HG03025 (cell line): ENCODE data around the gene SZRD1.
"Not testable (repeated sequence)": the region's sequence is repeated elsewhere in the genome, so short reads cannot be mapped to it uniquely, and the experiment has no call there.

ENCODE experiments used
- ATAC-seq: cut with Tn5 transposase; IDR thresholded peaks from one replicate; pipeline ENCODE4 v1.9.1; 2021; ENCODE audit warnings: mild to moderate bottlenecking, moderate library complexity; ENCODE audit not compliant: unreplicated experiment, low FRiP score

The SZRD1 gene, protein sequence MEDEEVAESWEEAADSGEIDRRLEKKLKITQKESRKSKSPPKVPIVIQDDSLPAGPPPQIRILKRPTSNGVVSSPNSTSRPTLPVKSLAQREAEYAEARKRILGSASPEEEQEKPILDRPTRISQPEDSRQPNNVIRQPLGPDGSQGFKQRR

DNA sequence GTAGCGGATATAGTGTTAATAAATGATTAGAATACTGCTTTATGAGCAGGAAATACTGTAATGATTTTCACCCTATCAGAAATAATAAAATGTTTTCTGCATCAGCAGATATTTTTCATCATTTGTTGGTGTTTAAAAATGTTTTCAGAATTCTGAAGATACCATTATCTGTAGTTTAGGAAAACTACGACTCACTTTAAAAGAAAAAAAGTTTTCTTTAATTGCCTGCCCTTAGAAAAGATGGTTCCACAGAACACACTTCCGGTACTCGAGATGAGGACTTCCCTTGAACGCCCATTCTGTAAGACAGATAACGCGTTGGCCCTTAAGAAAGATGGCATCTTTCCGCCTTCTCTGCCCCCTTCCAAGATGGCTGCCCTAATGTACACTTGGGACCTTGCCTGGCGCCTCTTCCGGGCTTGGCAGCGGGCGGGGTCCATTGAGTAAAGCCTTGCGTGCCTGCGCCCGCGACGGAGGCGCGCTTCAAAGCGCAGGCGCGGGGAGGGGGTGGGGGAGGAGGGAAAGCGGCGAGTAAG lies at the start of gene SZRD1:
Gene SZRD1, plus strand, starts transcription at position 521 of the 536 bp plus-strand sequence. CDS start 16 bp downstream, outside the sequence.
- peak; percentile 75 for ATAC-seq

DNA sequence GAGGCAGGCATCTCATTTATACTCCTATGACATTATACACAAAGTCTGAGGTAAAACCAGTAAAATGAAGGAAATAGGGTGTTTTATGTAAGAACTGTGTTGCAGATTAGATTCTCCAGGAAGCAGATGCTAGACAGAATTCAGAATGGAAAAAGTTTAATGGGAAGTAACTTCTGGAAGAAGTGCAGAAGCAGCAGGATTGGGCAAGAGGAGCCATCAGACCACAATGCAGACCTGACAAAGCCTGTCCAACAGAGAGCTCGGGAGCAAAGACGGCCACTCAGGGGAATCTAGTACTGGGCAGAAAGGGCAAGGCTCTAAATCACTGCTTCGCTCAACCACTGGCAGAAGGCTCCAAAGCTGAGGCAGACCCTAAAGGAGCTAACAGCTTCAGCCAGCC lies 48.5 kb upstream of the SZRD1 start:
- ATAC-seq, result no peak

DNA sequence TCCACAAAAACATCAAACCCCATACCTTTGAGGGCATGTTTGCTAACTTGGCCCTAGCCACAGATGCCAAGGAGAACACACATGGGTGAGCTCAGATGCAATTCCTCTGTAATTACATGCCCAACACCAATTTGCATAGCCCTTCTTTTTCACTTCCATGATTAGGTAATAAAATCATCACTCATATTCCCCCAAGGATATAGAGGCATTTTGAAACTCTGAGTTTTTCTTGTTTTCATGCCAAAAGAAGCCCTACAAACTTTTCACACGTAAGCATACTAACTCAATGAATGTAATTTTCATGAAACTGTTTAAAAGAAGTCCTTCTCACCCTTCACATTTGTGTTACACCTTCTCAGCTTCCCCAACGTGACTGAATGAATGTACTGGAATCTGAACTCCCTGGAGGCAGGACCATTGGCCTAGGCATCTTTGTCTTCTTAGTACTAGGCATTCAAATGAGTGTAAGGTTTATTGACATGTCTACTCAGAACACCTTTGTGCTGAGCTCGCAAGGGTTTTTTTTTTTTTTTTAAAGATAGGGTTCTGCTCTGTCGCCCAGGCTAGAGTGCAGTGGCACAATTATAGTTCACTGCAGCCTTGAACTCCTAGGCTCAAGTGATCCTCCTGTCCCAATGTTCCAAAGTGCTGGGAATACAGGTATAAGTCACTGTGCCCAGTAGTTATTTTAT lies 45.7 kb upstream of the SZRD1 start:
- no peak for ATAC-seq

DNA sequence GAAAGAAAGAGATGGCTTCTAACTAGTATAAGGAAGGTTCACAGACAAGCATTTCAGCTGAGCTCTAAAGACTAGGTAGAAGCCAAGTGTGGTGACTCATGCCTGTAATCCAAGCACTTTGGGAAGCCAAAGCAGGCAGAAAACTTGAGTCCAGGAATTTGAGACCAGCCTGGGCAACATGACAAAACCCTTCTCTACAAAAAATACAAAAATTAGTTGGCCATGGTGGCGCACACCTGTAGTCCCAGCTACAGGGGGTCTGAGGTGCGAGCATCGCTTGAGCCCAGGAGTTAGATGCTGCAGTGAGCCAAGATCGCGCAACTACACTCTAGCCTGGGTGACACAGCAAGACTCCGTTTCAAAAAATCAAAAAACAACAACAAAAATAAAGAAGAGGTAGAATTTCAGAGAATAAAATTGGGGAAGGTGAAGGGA lies 42.6 kb upstream of the SZRD1 start:
- ATAC-seq, result no peak

DNA sequence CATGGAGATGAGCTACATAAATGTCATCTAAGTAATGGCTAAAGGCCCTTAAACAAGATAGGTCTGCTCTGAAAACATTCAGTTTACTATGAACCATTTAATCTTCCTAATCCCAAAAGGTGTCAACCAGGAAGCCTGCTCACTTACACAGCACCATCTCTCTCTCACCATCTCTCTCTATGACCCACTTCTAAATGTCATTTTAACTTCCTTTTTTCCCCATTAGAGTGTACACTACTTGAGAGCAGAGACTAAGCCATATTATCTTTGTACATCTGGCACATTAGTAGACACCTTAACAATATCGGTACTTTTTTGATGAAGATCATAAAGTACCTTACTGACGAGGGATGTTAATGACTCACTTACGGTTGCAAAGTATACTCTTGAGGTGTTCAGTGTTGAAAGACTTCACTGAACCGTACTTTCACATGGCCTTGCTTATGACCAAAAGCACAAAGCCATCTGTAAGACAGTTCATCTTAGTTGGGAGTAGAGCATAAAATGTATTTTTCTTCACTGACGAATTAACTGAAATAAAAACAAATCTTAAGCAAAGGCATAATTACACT lies 40.1 kb upstream of the SZRD1 start:
- ATAC-seq, result no peak

DNA sequence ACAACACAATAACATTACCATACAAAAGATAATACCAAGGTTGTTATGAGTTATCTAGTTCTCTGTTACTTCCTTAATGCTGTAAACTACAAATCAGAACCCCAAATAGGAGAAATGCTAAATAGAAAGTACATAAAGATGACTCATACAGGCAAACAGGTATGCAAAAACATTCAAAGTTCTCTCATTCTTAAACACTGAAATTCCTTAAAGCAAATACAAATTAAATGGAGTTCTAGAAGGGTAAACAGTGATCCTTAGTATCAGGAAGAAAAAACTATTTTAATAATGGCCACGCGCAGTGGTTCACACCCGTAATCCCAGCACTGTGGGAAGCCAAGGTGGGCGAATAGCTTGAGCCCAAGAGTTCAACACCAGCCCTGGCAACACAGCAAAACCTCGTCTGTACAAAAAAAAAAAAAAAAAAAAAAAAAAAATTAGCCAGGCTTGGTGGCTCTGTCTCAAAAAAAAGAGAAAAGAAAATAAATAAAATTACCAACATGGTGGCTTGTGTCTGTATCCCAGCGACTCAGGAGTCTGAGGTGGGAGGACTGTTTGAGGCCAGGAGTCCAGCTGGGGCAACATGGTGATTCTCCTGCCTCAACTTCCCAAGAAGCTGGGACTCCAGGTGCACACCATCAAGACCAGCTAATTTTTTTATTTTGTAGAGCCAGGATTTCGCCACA lies 32.2 kb upstream of the SZRD1 start:
- no peak for ATAC-seq

DNA sequence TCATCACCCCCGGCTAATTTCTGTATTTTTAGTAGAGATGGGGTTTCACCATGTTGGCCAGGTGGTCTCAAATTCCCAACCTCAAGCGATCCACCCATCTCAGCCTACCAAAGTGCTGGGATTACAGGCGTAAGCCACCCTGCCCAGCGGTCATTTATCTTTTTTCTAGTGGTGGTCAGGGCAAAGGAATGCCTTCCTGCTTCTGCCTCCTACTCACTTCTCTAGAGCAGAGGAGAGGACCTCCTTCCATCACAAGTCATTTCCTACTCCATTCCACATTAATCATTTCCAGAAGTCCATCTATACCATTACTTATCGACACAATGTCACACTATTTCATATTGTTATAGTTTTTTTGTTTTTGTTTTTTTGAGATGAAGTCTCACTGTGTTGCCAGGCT lies 28.1 kb upstream of the SZRD1 start:
- no peak for ATAC-seq

DNA sequence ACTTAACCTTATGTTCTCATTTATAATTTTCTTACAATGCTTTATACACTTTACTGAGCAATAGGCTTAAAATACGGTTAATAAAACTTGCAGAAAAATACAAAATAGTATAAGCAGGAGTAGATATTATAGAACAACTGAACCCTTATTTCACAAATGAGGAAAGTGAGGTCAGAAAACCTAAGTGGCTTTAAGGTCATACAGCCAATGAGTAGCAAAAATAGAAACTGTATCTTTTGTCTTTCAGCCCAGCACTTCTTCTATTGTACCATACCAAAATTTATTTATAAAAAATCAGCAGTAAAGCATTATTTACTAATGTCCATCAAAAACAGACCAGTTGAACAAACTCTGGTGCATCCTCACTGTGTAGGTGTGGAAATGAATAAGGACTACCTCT lies 26.4 kb upstream of the SZRD1 start:
- no peak for ATAC-seq

DNA sequence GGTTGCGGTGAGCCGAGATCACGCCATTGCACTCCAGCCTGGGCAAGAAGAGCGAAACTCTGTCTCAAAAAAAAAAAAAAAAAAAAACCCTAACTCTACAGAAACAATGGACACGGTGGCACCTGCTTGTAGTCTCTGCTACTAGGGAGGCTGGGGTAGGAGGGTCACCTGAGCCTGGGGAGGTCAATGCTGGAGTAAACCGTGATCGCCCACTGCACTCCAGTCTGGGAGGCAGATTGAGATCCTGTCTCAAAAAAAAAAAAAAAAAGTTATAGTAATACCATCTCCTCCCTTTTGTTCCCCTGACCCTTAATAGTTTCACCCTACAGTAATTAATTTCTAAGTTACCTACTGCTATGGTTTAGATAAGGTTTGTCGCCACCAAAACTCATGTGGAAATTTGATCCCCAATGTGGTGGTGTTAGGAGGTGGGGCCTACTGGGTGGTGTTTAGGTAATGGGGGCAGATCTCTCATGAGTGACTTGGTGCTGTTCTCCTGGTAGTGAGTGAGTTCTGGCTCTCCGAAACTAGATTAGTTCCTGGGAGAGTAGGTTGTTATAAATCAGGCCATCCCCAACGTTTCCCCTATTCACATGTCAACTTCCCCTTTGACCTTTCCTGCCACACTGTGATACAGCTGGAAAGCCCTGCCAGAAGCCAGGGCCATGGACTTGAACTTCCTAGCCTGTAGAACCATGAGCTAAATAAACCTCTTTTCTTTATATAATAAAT lies 24.5 kb upstream of the SZRD1 start:
- ATAC-seq, result no peak

DNA sequence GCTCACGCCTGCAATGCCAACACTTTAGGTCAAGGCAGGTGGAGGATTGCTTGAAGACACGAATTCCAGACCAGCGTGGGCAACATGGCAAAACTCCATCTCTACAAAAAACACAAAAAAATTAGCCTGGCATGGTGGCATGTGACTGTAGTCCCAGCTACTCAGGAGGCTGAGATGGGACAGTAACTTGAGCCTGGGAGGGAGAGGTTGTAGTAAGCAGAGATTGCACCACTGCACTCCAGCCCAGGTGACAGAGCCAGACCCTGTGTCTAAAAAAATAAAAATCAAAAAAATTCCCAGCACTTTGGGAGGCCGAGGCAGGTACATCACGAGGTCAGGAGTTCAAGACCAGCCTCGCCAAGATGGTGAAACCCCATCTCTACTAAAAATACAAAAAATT lies 23.8 kb upstream of the SZRD1 start:
- not testable (repeated sequence) for ATAC-seq

DNA sequence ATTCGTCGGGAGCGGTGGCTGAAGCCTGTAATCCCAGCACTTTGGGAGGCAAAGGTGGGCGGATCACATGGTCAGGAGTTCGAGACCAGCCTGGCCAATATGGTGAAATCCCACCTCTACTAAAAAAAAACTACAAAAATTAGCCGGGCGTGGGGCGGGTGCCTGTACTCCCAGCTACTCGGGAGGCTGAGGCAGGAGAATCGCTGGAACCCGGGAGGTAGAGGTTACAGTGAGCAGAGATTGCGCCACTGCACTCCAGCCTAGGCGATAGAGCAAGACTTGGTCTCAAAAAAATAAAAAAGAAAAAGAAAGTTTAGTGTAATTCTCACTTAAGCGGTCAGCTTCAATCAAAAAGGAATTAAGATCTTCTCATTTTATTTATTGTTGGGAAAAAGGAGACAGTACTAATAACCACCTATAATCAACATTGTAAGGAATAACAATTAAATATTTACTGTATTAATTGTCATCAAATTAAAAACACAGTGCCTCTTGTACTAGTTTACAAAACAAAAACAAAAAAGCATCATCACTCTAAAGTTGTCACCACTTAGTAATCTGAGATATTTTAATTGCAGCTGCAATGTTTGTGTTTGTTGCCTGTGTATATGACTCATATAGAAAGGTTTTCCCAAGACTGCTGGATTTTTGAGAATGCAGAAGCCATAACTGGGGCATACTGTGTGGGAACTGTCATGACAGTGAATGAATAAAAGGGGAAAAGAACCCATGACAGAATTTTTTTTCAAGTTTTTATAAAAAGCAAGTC lies 18.4 kb upstream of the SZRD1 start:
- no peak for ATAC-seq

DNA sequence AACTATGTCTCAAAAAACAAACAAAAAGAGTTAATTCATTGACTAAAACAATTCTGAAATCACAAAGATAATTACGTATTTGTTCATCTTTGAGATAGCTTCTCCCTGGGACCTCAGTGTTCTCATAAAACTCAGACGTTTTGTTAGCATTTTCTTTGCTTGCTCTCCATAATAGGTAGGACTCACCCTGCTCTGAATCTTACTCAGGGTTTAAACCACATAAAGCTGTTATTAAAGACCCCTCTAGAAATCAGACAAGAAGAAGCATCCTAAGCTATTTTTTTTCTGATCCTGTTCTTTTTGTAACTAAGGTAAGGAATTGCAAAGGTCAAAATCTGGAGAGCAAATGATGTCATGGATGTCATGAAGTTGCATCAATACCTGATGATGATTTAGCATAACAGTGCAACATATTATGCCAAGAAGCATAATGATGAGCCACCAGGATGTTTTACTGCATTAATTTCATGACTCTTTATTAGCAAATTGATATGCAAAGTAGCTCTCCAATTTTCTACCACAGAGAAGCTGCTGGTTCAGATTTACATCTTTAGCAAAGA lies 17.1 kb upstream of the SZRD1 start:
- no peak for ATAC-seq

DNA sequence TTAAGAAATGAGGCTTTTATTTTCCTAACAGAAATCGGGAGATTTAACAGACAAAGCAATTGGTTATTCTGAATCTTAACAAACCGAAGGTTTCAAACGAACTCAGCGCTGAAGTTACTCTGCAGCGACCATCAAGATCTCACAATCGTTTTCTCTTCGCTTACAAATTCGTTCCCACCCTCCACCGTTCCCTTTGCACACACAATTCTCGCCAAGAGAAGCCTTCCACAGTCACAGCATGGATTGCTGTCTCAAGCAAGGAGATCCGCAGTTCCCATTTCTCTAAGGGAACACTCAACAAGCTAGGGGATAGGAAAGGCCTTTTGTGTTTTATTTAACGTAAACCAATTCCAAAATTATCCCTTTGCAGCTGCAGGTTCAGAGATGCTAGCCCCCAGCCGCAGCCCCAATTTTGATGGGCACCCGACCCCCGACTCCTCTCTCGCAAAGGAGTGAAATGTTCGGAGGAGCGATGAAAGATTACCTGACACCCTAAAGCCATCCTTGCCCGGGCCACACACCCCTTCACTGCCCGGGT lies 15.5 kb upstream of the SZRD1 start:
- ATAC-seq, result no peak

DNA sequence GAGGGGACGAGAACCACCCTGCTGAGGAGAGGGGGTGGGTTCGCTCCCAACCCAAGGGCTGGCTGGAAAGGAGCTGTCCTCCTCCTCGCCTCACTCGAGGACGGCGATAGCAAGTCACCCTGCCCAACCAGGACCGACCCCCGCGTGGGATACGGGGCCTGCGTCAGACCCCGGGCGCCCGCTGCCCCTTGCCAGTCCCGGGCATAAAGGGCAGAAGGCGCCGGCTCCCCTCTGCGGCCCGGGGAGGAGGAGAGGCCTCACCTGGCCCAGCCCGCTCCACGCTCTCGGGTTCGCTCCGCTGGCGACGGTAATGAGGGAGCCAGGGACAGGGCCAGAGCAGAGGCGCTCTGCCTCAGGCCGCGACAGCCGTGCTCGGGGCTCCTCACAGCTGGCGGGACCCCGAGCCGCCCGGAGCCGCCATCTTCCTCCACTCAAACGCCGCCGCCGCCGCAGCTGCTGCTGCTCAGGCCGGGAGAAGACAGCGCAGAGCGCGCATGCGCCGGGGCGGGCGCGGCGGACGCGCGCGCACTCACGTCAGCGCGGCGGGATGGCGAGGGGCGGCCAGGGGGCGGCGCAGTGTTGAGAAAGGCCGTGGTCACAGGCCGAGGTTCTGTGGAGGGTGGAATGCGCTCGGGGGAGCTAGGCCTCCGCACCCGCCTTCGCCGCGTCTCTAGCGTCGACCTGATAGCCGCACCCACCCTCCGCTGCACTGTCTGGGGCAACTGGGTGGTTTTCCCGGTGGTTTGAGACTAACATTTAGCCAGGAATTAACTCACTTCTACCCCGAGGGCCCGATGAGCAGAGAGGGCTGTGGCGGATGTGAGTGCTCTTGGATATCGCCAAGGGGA lies 14.8 kb upstream of the SZRD1 start, which contains the start of gene FBXO42:
Gene FBXO42, minus strand, starts transcription at position 487 of the 848 bp plus-strand sequence. CDS start 37,062 bp downstream, outside the sequence.
- peak; percentile 80 for ATAC-seq

DNA sequence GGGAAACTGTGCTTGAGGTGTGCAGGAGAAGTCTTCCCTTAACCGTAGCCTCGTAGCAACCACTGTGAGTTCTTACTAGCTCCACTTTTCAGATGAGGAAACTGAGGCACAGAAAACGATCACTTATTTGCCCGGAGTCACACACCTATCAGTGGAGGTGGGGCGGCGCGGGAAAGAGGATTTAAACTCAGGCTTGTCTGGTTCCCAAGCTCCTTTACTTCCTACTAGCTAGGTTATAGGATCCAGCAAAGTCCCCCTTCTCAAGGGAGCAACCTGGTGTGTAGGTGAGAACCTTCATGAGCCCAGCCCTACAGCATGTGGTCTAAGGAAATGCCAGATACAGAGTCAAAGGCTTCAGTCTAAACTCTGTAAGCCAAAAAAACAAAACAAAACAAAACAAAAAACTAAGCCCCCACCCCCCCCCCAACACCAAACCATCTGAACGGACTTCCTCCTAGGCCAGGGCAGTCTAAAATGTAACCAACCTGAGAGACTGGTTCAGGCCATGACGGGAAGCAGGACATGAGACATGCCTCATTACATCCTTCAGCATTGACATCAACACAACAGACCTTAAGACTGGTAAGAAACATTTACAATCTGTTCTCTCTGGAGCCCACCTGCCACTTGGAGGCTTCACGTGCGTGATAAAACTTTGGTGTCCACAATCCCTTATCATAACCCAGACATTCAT lies 14.1 kb upstream of the SZRD1 start:
- ATAC-seq, result no peak

DNA sequence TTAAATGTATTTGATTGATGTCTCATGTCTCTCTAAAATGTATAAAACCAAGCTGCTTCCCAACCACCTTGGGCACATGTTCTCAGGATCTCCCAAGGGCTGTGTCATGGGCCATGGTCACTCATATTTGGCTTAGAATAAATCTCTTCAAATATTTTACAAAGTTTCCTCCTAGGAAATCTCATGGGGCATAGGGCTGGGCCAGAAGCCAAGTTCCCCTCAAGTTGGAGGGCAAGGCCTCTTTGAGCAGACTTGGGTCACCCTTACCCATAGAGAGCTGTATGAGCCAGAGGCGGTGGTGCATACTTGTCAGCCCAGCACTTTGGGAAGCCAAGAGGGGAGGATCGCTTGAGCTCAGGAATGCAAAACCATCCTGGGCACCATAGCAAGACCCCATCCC lies 12.4 kb upstream of the SZRD1 start:
- no peak for ATAC-seq

DNA sequence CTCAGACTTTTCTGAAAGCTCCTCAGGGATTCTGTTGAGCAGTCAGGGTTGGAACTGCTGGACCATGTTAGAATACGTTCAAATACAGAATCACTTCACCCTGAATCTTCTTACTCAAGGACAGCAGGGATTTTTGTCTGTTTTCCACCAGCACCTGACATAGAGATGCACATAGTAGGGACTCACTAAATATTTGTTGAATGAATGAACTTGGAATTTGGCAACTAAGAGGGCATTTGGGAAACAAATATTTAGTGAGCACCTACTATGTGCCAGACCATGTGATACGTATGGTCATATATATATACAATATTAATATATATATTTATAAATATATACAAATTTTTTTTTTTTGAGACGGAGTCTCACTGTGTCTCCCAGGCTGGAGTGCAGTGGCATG lies 10.2 kb upstream of the SZRD1 start:
- no peak for ATAC-seq

DNA sequence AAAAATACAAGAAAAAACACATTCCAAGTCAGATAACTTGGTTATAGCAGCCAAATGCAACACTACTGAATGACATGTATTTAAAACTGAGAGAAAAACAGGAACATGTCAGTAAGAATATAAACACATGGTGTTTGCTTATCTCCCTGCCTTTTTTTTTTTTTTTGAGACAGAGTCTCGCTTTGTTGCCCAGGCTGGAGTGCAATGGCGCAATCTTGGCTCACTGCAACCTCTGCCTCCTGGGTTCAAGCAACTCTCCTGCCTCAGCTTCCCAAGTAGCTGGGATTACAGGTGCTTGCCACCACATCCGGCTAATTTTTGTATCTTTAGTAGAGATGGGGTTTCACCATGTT lies 1.9 kb upstream of the SZRD1 start:
- not testable (repeated sequence) for ATAC-seq
